Loucy (cell line): ENCODE measurements around the gene PHACTR4.
A peak's percentile ranks its signal among the peaks of the same experiment; 100 is the strongest.

ENCODE experiments used
- H2AFZ ChIP-seq: fragments of 200-600 bp; sonication (generic); 2 replicates; pipeline ENCODE4 v1.6.0; 2016; ENCODE audit warnings: antibody characterized with exemption, mild to moderate bottlenecking, low read length, moderate library complexity
- H3F3A ChIP-seq: fragments of 200-600 bp; 2 replicates; pipeline ENCODE4 v1.6.0; 2016; ENCODE audit warnings: antibody characterized with exemption, low read depth, mild to moderate bottlenecking
- H3K27me3 ChIP-seq: fragments of 200-600 bp; sonication (generic); 2 replicates; pipeline ENCODE4 v1.6.1; 2014; ENCODE audit warnings: low read length, mild to moderate bottlenecking; ENCODE audit not compliant: insufficient read depth, poor library complexity, severe bottlenecking
- H3K36me3 ChIP-seq: fragments of 200-600 bp; sonication (generic); 2 replicates; pipeline ENCODE4 v1.6.1; 2016; ENCODE audit warnings: low read length; ENCODE audit not compliant: insufficient read depth
- H3K4me1 ChIP-seq: fragments of 200-600 bp; sonication (generic); 2 replicates; pipeline ENCODE4 v1.5.1; 2014; ENCODE audit warnings: low read length, mild to moderate bottlenecking; ENCODE audit not compliant: insufficient read depth, poor library complexity, severe bottlenecking
- H3K4me2 ChIP-seq: fragments of 200-600 bp; sonication (generic); 2 replicates; pipeline ENCODE4 v1.6.0; 2014; ENCODE audit warnings: antibody characterized with exemption, low read length, low read depth, mild to moderate bottlenecking; ENCODE audit not compliant: poor library complexity, severe bottlenecking
- H3K4me3 ChIP-seq: fragments of 200-600 bp; sonication (generic); 2 replicates; pipeline ENCODE4 v1.5.1; 2014; ENCODE audit warnings: low read length, mild to moderate bottlenecking, mixed read lengths; ENCODE audit not compliant: poor library complexity, severe bottlenecking
- H3K79me2 ChIP-seq: fragments of 200-600 bp; sonication (generic); 2 replicates; pipeline ENCODE4 v1.6.1; 2014; ENCODE audit warnings: low read length; ENCODE audit not compliant: insufficient read depth
- H3K9ac ChIP-seq: fragments of 200-600 bp; sonication (generic); 2 replicates; pipeline ENCODE4 v1.6.0; 2014; ENCODE audit warnings: mild to moderate bottlenecking, low read depth, low read length, moderate library complexity; ENCODE audit not compliant: poor library complexity, severe bottlenecking
- H3K9me2 ChIP-seq: fragments of 200-600 bp; sonication (generic); replicated peaks from 2 replicates; pipeline ENCODE4 v1.6.1; 2016; ENCODE audit warnings: low read depth, low read length, mixed read lengths
- H3K9me3 ChIP-seq: fragments of 200-600 bp; sonication (generic); 2 replicates; pipeline ENCODE4 v1.6.1; 2014; ENCODE audit warnings: mild to moderate bottlenecking, antibody characterized with exemption, low read length, low read depth; ENCODE audit not compliant: insufficient read depth
- H4K20me1 ChIP-seq: fragments of 200-600 bp; sonication (generic); 2 replicates; pipeline ENCODE4 v1.6.0; 2014; ENCODE audit warnings: antibody characterized with exemption, low read length, mild to moderate bottlenecking; ENCODE audit not compliant: insufficient read depth, poor library complexity, severe bottlenecking
- EZH2phosphoT487 ChIP-seq: fragments of 200-600 bp; IDR thresholded peaks from 2 replicates; pipeline ENCODE4 v1.6.1; 2018; ENCODE audit warnings: antibody characterized with exemption, mild to moderate bottlenecking, moderate library complexity, borderline replicate concordance
- TF ChIP-seq, protein P1 (sequence below): fragments of 200-600 bp; sonication (generic); conservative IDR thresholded peaks from 2 replicates; pipeline ENCODE4 v1.5.1; 2014; ENCODE audit warnings: mild to moderate bottlenecking, antibody characterized with exemption, low read length

Gene PHACTR4

DNA sequence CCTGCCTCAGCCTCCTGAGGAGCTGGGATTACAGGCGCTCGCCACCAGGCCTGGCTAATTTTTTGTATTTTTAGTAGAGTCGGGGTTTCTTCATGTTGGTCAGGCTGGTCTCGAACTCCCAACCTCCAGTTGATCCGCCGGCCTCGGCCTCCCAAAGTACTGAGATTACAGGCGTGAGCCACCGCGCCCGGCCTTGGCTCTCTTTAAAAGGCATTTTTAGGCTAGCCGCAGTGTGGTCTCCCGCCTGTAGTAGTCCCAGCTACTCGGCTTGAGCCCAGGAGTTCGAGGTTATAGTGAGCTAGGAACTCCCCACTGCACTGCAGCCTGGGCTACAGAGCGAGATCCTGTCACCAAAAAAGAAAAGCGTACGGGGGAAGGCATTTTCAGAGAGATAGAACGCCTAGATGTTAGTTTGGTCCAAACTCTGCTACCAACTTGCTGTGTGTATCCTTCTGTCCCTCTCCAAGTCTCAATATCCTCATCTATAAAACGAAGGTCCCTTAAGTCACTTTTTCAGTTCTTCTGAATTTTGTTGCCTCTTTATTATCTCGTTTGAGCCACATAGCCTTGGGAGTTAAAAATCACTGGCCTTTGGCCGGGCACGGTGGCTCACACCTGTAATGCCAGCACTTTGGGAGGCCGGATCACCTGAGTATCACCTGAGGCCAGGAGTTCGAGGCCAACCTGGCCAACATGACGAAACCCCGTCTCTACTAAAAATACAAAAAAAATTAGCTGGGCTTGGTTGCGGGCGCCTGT lies 40.0 kb upstream of the PHACTR4 start:
- TF ChIP-seq, protein P1, sequence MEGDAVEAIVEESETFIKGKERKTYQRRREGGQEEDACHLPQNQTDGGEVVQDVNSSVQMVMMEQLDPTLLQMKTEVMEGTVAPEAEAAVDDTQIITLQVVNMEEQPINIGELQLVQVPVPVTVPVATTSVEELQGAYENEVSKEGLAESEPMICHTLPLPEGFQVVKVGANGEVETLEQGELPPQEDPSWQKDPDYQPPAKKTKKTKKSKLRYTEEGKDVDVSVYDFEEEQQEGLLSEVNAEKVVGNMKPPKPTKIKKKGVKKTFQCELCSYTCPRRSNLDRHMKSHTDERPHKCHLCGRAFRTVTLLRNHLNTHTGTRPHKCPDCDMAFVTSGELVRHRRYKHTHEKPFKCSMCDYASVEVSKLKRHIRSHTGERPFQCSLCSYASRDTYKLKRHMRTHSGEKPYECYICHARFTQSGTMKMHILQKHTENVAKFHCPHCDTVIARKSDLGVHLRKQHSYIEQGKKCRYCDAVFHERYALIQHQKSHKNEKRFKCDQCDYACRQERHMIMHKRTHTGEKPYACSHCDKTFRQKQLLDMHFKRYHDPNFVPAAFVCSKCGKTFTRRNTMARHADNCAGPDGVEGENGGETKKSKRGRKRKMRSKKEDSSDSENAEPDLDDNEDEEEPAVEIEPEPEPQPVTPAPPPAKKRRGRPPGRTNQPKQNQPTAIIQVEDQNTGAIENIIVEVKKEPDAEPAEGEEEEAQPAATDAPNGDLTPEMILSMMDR: peak; percentile 17; the same call in 1 of the 2 replicates
- no peak for TF ChIP-seq EZH2phosphoT487
- H3K27me3 ChIP-seq: no peaks in the 10 kb centered on the region
- peak overlapping the region; percentile 33 for H2AFZ ChIP-seq

DNA sequence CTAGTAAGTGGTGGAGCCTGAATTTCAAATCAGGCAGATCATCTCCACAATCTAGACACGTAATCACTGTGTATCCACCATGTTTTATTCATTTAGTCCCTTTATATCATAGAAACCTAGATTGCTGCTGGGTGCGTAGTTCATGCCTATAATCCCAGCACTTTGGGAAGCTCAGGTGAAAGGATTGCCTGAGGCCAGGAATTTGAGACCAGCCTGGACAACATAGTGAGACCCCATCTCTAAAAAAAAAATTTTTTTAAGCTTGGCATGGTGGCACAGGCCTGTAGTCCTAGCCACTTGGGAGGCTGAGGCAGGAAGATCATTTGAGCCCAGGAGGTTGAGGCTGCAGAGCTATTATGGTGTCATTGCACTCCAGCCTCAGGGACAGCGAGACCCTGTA lies 30.6 kb upstream of the PHACTR4 start:
- Histone ChIP-seq H3K79me2 (peaks cover 10% of the 10 kb centered on the region; the same call in 1 of the 2 replicates), H3K9ac (no peak overlapping the region), H2AFZ (no peak overlapping the region), H3F3A (no peaks in the 10 kb centered on the region), H3K27me3 (no peaks in the 10 kb centered on the region), H3K9me3 (no peaks in the 10 kb centered on the region), H3K4me1 (no peaks in the 10 kb centered on the region), H4K20me1 (peaks cover 2% of the 10 kb centered on the region), H3K4me2 (no peak overlapping the region), H3K36me3 (peaks cover 14% of the 10 kb centered on the region; the same call in 1 of the 2 replicates), H3K4me3 (no peak overlapping the region), H3K9me2 (no peaks in the 10 kb centered on the region)
- TF ChIP-seq, protein P1: no peak
- no peak for TF ChIP-seq EZH2phosphoT487

More for the DNA sequence above, 40.0 kb upstream of the PHACTR4 start:
- peaks cover 17% of the 10 kb centered on the region for H4K20me1 ChIP-seq
- peaks cover 3% of the 10 kb centered on the region; the same call in 1 of the 2 replicates for H3K36me3 ChIP-seq
- H3K9me3 ChIP-seq: no peaks in the 10 kb centered on the region
- H3K4me1 ChIP-seq: peaks cover 25% of the 10 kb centered on the region
- peak overlapping the region; percentile 78 for H3K4me2 ChIP-seq
- H3K9ac ChIP-seq: peak overlapping the region; percentile 92
- no peaks in the 10 kb centered on the region for H3K9me2 ChIP-seq
- 0 out of 2 replicates have a peak, but pooled peaks cover 5% of the 10 kb centered on the region for H3F3A ChIP-seq
- H3K4me3 ChIP-seq: peak overlapping the region; percentile 87
- peaks cover 57% of the 10 kb centered on the region for H3K79me2 ChIP-seq

DNA sequence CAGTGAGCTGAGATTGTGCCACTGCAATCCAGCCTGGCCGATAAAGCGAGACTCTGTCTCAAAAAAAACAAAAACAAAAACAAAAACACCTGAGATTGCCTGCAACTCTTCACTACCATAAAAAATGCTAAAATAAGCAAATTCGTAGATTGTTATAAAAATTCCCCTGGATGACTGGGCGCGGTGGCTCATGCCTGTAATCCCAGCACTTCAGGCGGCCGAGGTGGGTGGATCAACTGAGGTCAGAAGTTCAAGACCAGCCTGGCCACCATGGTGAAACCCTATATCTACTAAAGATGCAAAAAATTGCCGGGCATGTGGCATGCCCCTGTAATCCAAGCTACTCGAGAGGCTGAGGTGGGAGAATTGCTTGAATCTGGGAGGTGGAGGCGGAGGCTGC lies 30.0 kb upstream of the PHACTR4 start:
- no peak overlapping the region for H3K4me3 ChIP-seq
- no peaks in the 10 kb centered on the region for H3K4me1 ChIP-seq
- no peaks in the 10 kb centered on the region for H3K9me3 ChIP-seq
- peaks cover 4% of the 10 kb centered on the region; the same call in 1 of the 2 replicates for H3K79me2 ChIP-seq
- peaks cover 11% of the 10 kb centered on the region; the same call in 1 of the 2 replicates for H3K36me3 ChIP-seq
- H4K20me1 ChIP-seq: no peaks in the 10 kb centered on the region
- H3K9ac ChIP-seq: no peak overlapping the region
- no peak for TF ChIP-seq EZH2phosphoT487
- TF ChIP-seq, protein P1: no peak
- H3K9me2 ChIP-seq: no peaks in the 10 kb centered on the region
- H3K27me3 ChIP-seq: no peaks in the 10 kb centered on the region
- H3F3A ChIP-seq: no peaks in the 10 kb centered on the region
- H2AFZ ChIP-seq: no peak overlapping the region
- no peak overlapping the region for H3K4me2 ChIP-seq
